H1 (cell line): ENCODE data around the gene TMEM250. TPM values are rescaled to one million over a fixed set of nuclear protein-coding genes. Genes with fewer than 3 reads are reported as not detected.

Experiments
- CTCF ChIA-PET: fragments of 300-600 bp; sonication (Branson Sonifier 250); formaldehyde crosslinking; loops from one replicate; lab custom pipeline; 2021; ENCODE audit not compliant: partially characterized antibody; lab: Charles Lee
- POLR2A ChIA-PET: fragments of 300-600 bp; sonication (Branson Sonifier 250); formaldehyde crosslinking; loops from one replicate; lab custom pipeline; 2021; ENCODE audit warnings: inconsistent platforms; ENCODE audit not compliant: partially characterized antibody; lab: Charles Lee
- DNase-seq, 2 experiments: peaks; one replicate each; pipeline versions ENCODE4 v3.0.0 to v3.0.0-alpha.2; 2010 to 2022; ENCODE audit warnings: low spot score in 2 of 2, low read depth in 1 of 2, mixed read lengths in 1 of 2
- FAIRE-seq: peaks from 2 replicates; lab custom pipeline; 2011; peaks lifted over from hg19 to GRCh38; lab: Jason Lieb, UNC
- H2AFZ ChIP-seq: 2 replicates; pipeline ENCODE4 v1.8.1; 2012; ENCODE audit warnings: low read length, inconsistent platforms
- H2AK5ac ChIP-seq: 2 replicates; pipeline ENCODE4 v1.6.1; 2013; ENCODE audit warnings: low read depth, low read length
- H2BK120ac ChIP-seq: replicated peaks from 2 replicates; pipeline ENCODE3; 2013; ENCODE audit warnings: low read depth, low read length, inconsistent platforms
- H2BK12ac ChIP-seq: 2 replicates; pipeline ENCODE4 v1.6.1; 2013; ENCODE audit warnings: low read depth, low read length
- H2BK15ac ChIP-seq: 2 replicates; pipeline ENCODE4 v1.6.1; 2013; ENCODE audit warnings: low read length
- H2BK20ac ChIP-seq: 2 replicates; pipeline ENCODE4 v1.6.1; 2013; ENCODE audit warnings: low read length
- H2BK5ac ChIP-seq: 2 replicates; pipeline ENCODE4 v1.6.1; 2013; ENCODE audit warnings: low read depth, low read length
- H3K14ac ChIP-seq: 2 replicates; pipeline ENCODE4 v1.6.1; 2013; ENCODE audit warnings: inconsistent platforms; ENCODE audit not compliant: insufficient read length
- H3K18ac ChIP-seq: 2 replicates; pipeline ENCODE4 v1.6.1; 2013; ENCODE audit warnings: low read length; ENCODE audit errors: extremely low read depth
- H3K23ac ChIP-seq: 2 replicates; pipeline ENCODE4 v1.6.1; 2013; ENCODE audit warnings: inconsistent platforms; ENCODE audit not compliant: insufficient read length
- H3K23me2 ChIP-seq: 2 replicates; pipeline ENCODE4 v1.6.1; 2013; ENCODE audit warnings: low read depth, low read length
- H3K27ac ChIP-seq: 2 replicates; pipeline ENCODE4 v1.6.1; 2011; ENCODE audit warnings: low read depth, low read length, inconsistent platforms
- H3K27me3 ChIP-seq, 4 experiments: replicated peaks in 1 of 4; 1 replicate in 1 of 4; 2 replicates in 3 of 4; pipeline versions ENCODE4 v1.6.1 to v1.8.1; 2011 to 2013; ENCODE audit warnings: low read length in 3 of 4, mild to moderate bottlenecking in 3 of 4, inconsistent platforms in 2 of 4, mixed read lengths in 2 of 4, moderate library complexity in 1 of 4; ENCODE audit not compliant: control insufficient read depth in 3 of 4, insufficient read depth in 3 of 4; ENCODE audit errors: extremely low read depth in 1 of 4
- H3K36me3 ChIP-seq, 4 experiments: 2 replicates each; pipeline versions ENCODE4 v1.6.1 to v1.8.1; 2011 to 2013; ENCODE audit warnings: mild to moderate bottlenecking in 4 of 4, low read length in 3 of 4, moderate library complexity in 2 of 4, control low read depth in 1 of 4, inconsistent platforms in 1 of 4; ENCODE audit not compliant: insufficient read depth in 4 of 4, control insufficient read depth in 2 of 4
- H3K4ac ChIP-seq: replicated peaks from 2 replicates; pipeline ENCODE3; 2013; ENCODE audit warnings: low read length, low read depth, mixed read lengths, inconsistent platforms; ENCODE audit not compliant: insufficient read length
- H3K4me1 ChIP-seq, 4 experiments: replicated peaks in 1 of 4; 1 replicate in 1 of 4; 2 replicates in 3 of 4; pipeline versions ENCODE4 v1.6.1 to v1.8.1; 2011 to 2013; ENCODE audit warnings: low read length in 3 of 4, inconsistent platforms in 2 of 4, mixed read lengths in 1 of 4; ENCODE audit not compliant: insufficient read depth in 4 of 4, control insufficient read depth in 3 of 4
- H3K4me2 ChIP-seq, 2 experiments: 2 replicates each; pipeline versions ENCODE4 v1.6.1 to v1.8.1; 2011 to 2013; ENCODE audit warnings: low read depth in 2 of 2, low read length in 2 of 2, control low read depth in 1 of 2, inconsistent platforms in 1 of 2, mild to moderate bottlenecking in 1 of 2; ENCODE audit not compliant: insufficient read depth in 1 of 2
- H3K4me3 ChIP-seq, 4 experiments: fragments of 200-600, 300-600 bp in 1 of 4; sonication (generic), shearing (Covaris generic), sonication (Bioruptor Twin) in 1 of 4; 2 replicates each; pipeline versions ENCODE4 v1.5.1 to v1.8.1; 2011 to 2016; ENCODE audit warnings: low read length in 4 of 4, low read depth in 3 of 4, control low read depth in 2 of 4, inconsistent platforms in 2 of 4, mild to moderate bottlenecking in 2 of 4, mixed read lengths in 1 of 4, moderate library complexity in 1 of 4; ENCODE audit not compliant: insufficient read depth in 2 of 4; ENCODE audit errors: extremely low read depth in 1 of 4
- H3K56ac ChIP-seq: replicated peaks from 2 replicates; pipeline ENCODE3; 2013; ENCODE audit warnings: low read depth, mild to moderate bottlenecking, mixed read lengths, low read length, inconsistent platforms; ENCODE audit not compliant: insufficient read length
- H3K79me1 ChIP-seq: 2 replicates; pipeline ENCODE4 v1.6.1; 2013; ENCODE audit warnings: low read depth, low read length, control low read depth
- H3K79me2 ChIP-seq, 2 experiments: 2 replicates each; pipeline versions ENCODE4 v1.6.1 to v1.8.1; 2012 to 2013; ENCODE audit warnings: low read length in 2 of 2, mild to moderate bottlenecking in 2 of 2, inconsistent platforms in 1 of 2; ENCODE audit not compliant: insufficient read depth in 2 of 2, control insufficient read depth in 1 of 2
- H3K9ac ChIP-seq, 4 experiments: replicated peaks in 1 of 4; 1 replicate in 1 of 4; 2 replicates in 3 of 4; pipeline versions ENCODE4 v1.6.1 to v1.8.1; 2011 to 2013; ENCODE audit warnings: low read depth in 3 of 4, low read length in 3 of 4, control low read depth in 2 of 4, mild to moderate bottlenecking in 2 of 4, moderate library complexity in 2 of 4, inconsistent platforms in 1 of 4; ENCODE audit errors: extremely low read depth in 1 of 4
- H3K9me3 ChIP-seq, 2 experiments: 2 replicates each; pipeline versions ENCODE4 v1.6.1 to v1.8.1; 2012 to 2013; ENCODE audit warnings: mild to moderate bottlenecking in 2 of 2, moderate library complexity in 2 of 2, control low read depth in 1 of 2, inconsistent platforms in 1 of 2, low read depth in 1 of 2, low read length in 1 of 2, mixed read lengths in 1 of 2; ENCODE audit not compliant: insufficient read depth in 2 of 2
- H4K20me1 ChIP-seq, 2 experiments: replicated peaks in 1 of 2; 2 replicates each; pipeline versions ENCODE3 to v1.8.1; 2011 to 2013; ENCODE audit warnings: inconsistent platforms in 2 of 2, low read length in 2 of 2, mild to moderate bottlenecking in 1 of 2; ENCODE audit not compliant: insufficient read depth in 2 of 2, control insufficient read depth in 1 of 2
- H4K5ac ChIP-seq: 2 replicates; pipeline ENCODE4 v1.6.1; 2013; ENCODE audit warnings: low read length, low read depth, mixed read lengths, inconsistent platforms; ENCODE audit not compliant: insufficient read length
- H4K8ac ChIP-seq: 2 replicates; pipeline ENCODE4 v1.8.0; 2013; ENCODE audit warnings: mild to moderate bottlenecking, moderate library complexity, low read length, inconsistent platforms; ENCODE audit not compliant: insufficient read depth; ENCODE audit errors: extremely low read depth
- H4K91ac ChIP-seq: replicated peaks from 2 replicates; pipeline ENCODE3; 2013; ENCODE audit warnings: low read length, mixed read lengths, inconsistent platforms; ENCODE audit not compliant: insufficient read length
- GTF2F1 ChIP-seq: IDR thresholded peaks from 2 replicates; pipeline ENCODE4 v1.6.1; 2012; ENCODE audit warnings: low read depth, low read length, improper control_type of control experiment, borderline replicate concordance
- JUND ChIP-seq: IDR thresholded peaks from 2 replicates; pipeline ENCODE4 v1.6.1; 2011; ENCODE audit warnings: mild to moderate bottlenecking, improper control_type of control experiment, low read length
- WGBS, 2 experiments: shearing (Covaris generic) in 1 of 2; methylation state at CpG; one replicate each; pipeline versions ENCODE4 v1.1.6 to v1.1.7; 2013 to 2015; ENCODE audit warnings: low lambda C conversion rate in 2 of 2, mixed read lengths in 2 of 2, inconsistent platforms in 1 of 2, low coverage in 1 of 2, missing lambda C conversion rate in 1 of 2; ENCODE audit not compliant: insufficient replicate concordance in 2 of 2, insufficient coverage in 1 of 2, insufficient read length in 1 of 2; ENCODE audit errors: extremely low coverage in 1 of 2, missing lambda C conversion rate in 1 of 2; 5-methylcytosine and 5-hydroxymethylcytosine counted together
- polyA plus RNA-seq, 7 experiments: library from polyadenylated mRNA; depleted of rRNA in 3 of 7; stranded (reverse) in 5 of 7; unstranded in 2 of 7; fragments of >200 nt in 5 of 7; fragments of 200-250 nt in 2 of 7; gene quantifications; 1 replicate in 5 of 7; 2 replicates in 1 of 7; 4 replicates in 1 of 7; pipeline versions ENCODE4 v1.2.1 to v1.2.3, GENCODE V29; 2011 to 2013; ENCODE audit warnings: missing spikeins in 2 of 7, mixed read lengths in 2 of 7
- total RNA-seq: library from RNA; stranded (reverse); fragmentation: NEBNext Ultra II Directional; extraction: Animal tissue kit (Norgen Biotek cat#: 25700); gene quantifications from 2 replicates; pipeline ENCODE4 v1.2.1, GENCODE V29; 2021

The TMEM250 gene
- total and polyA plus RNA-seq, 2 of the 8 experiments (the other 6 are each of a cell fraction or from before 2014, with no cell fraction given) = 22.3 to 34.9 TPM

DNA sequence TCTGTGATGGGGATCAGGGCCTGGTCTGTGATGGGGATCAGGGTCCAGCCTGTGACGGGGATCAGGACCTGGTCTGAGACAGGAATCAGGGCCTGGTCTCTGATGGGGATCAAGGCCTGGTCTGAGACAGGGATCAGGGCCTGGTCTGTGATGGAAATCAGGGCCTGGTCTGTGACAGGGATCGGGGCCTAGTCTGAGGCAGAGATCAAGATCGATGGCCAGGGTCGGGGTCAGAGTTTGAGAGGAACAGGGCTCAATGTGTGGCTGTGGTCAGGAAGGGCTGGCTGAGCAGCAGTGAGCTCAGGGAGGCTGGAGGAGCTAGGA lies 33.8 kb upstream of the TMEM250 start:
- ChIA-PET POLR2A (interaction anchor here (1.3 to 2.4 kb wide), 2 partner anchors 8 to 19 kb away, joined by 4 to 8 read pairs; no protein-coding TSS in a partner anchor), CTCF (interaction anchor here (0.6 to 1.5 kb wide), 6 partner anchors 9 to 177 kb away, joined by 3 to 5 read pairs (median 3); no protein-coding TSS in a partner anchor)
- DNase-seq = no peak
- Histone ChIP-seq H3K4me2 (no peak overlapping the region), H2BK120ac (no peak overlapping the region), H3K56ac (no peak overlapping the region), H3K9me3 (no peaks in the 10 kb centered on the region), H2AFZ (no peak overlapping the region), H2BK20ac (peak overlapping the region; percentile 62; the same call in 1 of the 2 replicates), H3K9ac (no peak overlapping the region), H3K27ac (no peak overlapping the region), H3K23me2 (peaks cover 5% of the 10 kb centered on the region; the same call in 1 of the 2 replicates), H3K36me3 (no peaks in the 10 kb centered on the region), H2AK5ac (peak overlapping the region; percentile 82; the same call in 1 of the 2 replicates), H3K14ac (no peak overlapping the region), H3K4ac (no peak overlapping the region), H3K4me3 (no peak overlapping the region), H4K5ac (no peak overlapping the region), H2BK5ac (peak overlapping the region; percentile 52; the same call in 1 of the 2 replicates), H4K8ac (no peak overlapping the region), H3K27me3 (peaks cover 0 to 4% (median 3%) of the 10 kb centered on the region in 4 experiments; a peak in 4 of 7 replicates), H4K20me1 (no peaks in the 10 kb centered on the region), H3K4me1 (peaks cover 0 to 31% (median 22%) of the 10 kb centered on the region in 4 experiments; a peak in 6 of 7 replicates), H2BK15ac (peak overlapping the region; percentile 97), H3K23ac (no peak overlapping the region), H2BK12ac (peak overlapping the region; percentile 87; the same call in 1 of the 2 replicates), H4K91ac (peak overlapping the region; percentile 91), H3K79me1 (no peaks in the 10 kb centered on the region), H3K18ac (peak overlapping the region; percentile 3; the same call in 1 of the 2 replicates), H3K79me2 (no peaks in the 10 kb centered on the region)
- TF ChIP-seq JUND (no peak), GTF2F1 (no peak)
- WGBS, 2 experiments = 91% methylated on average over 4 of the region's 4 CpGs; no CpG with 5 or more reads in 1 of the 2 experiments
- no peak for FAIRE-seq
